Natural killer cell (primary cell): ENCODE results near the gene INPP5B. TPM values are rescaled to one million over a fixed set of nuclear protein-coding genes. Genes with fewer than 3 reads are reported as not detected.

Source experiments
- ATAC-seq, 3 donors: fragments of 150-1000 bp in 2 of 3; fragments of 200-7000 bp in 1 of 3; cut with Tn5 transposase; 1 replicate in 1 of 3; 2 replicates in 2 of 3; pipeline ENCODE4 v1.10.0; 2021; ENCODE audit warnings: mild to moderate bottlenecking in 2 of 3, moderate library complexity in 2 of 3
- DNase-seq, 2 donors: peaks; one replicate each; pipeline versions ENCODE4 v3.0.0 to v3.0.0-alpha.2; 2013 to 2021; ENCODE audit warnings: mixed read lengths in 1 of 2
- H3K27ac ChIP-seq: one replicate; pipeline ENCODE4 v1.5.1; 2013; ENCODE audit warnings: mild to moderate bottlenecking, low read length
- H3K27me3 ChIP-seq: one replicate; pipeline ENCODE4 v1.6.1; 2013; ENCODE audit warnings: low read length; ENCODE audit not compliant: control insufficient read depth, insufficient read depth
- H3K36me3 ChIP-seq: one replicate; pipeline ENCODE4 v1.6.1; 2013; ENCODE audit warnings: low read length; ENCODE audit not compliant: control insufficient read depth, insufficient read depth
- H3K4me1 ChIP-seq: one replicate; pipeline ENCODE4 v1.6.1; 2013; ENCODE audit warnings: low read length; ENCODE audit not compliant: control insufficient read depth, insufficient read depth
- H3K4me3 ChIP-seq: one replicate; pipeline ENCODE4 v1.5.1; 2013; ENCODE audit warnings: low read length
- H3K9me3 ChIP-seq: one replicate; pipeline ENCODE4 v1.6.1; 2013; ENCODE audit warnings: low read length; ENCODE audit not compliant: control insufficient read depth, insufficient read depth
- H3K27ac Mint-ChIP-seq, 2 donors: one replicate each; pipeline ENCODE4 v1.8.0; 2022; ENCODE audit warnings: mild to moderate bottlenecking in 2 of 2, mixed read lengths in 2 of 2, moderate library complexity in 1 of 2
- H3K27me3 Mint-ChIP-seq, 2 donors: one replicate each; pipeline ENCODE4 v1.8.0; 2022; ENCODE audit warnings: low read depth in 2 of 2, mixed read lengths in 2 of 2
- H3K36me3 Mint-ChIP-seq: one replicate; pipeline ENCODE4 v1.8.0; 2022; ENCODE audit warnings: mixed read lengths
- H3K4me1 Mint-ChIP-seq, 2 donors: one replicate each; pipeline ENCODE4 v1.8.0; 2022; ENCODE audit warnings: mixed read lengths in 2 of 2
- H3K4me3 Mint-ChIP-seq: one replicate; pipeline ENCODE4 v1.8.0; 2022; ENCODE audit warnings: mild to moderate bottlenecking, moderate library complexity, mixed read lengths
- H3K9me3 Mint-ChIP-seq, 2 donors: one replicate each; pipeline ENCODE4 v1.8.0; 2022; ENCODE audit warnings: mixed read lengths in 2 of 2
- CTCF ChIP-seq: fragments of 200-600 bp; IDR thresholded peaks from one replicate; pipeline ENCODE4 v1.8.0; 2022; ENCODE audit warnings: antibody characterized with exemption
- WGBS: methylation state at CpG from one replicate; pipeline ENCODE4 v1.1.7; 2013; ENCODE audit warnings: missing lambda C conversion rate; ENCODE audit not compliant: insufficient coverage; 5-methylcytosine and 5-hydroxymethylcytosine counted together
- intact Hi-C: fragments of 100-400 bp; cut with micrococcal nuclease; formaldehyde crosslinking; loops from one replicate; pipeline ENCODE4 v1.14.2; 2022
- total RNA-seq, 4 donors: library from RNA; stranded (reverse); fragments of 120-200 nt in 1 of 4; gene quantifications; one replicate each; pipeline versions ENCODE4 v1.2.3 to v1.2.4, GENCODE V29; 2013 to 2022

The INPP5B gene
- total RNA-seq, 3 donors from 2014 or later (not counting 1 experiment from before 2014, with no cell fraction given), result 34.0 to 66.2 (median 54.7) TPM

GRCh38 chr1:37931361-37932158 is 15.3 kb downstream of the INPP5B start:
- TF ChIP-seq CTCF, result no peak
- peak overlapping the region; percentile 58 for H3K27ac ChIP-seq
- ATAC-seq (peak; percentile 98 to 99 (median 99)), DNase-seq (peak; percentile 94 to 97)
- Mint-ChIP-seq H3K9me3 (no peaks in the 10 kb centered on the region), H3K36me3 (no peaks in the 10 kb centered on the region), H3K4me3 (peak overlapping the region; percentile 96), H3K4me1 (peaks cover 24 to 40% of the 10 kb centered on the region in 2 donors), H3K27ac (peak overlapping the region; percentile 84 to 90), H3K27me3 (no peaks in the 10 kb centered on the region)
- H3K27me3 ChIP-seq, result no peaks in the 10 kb centered on the region
- H3K4me3 ChIP-seq, result peak overlapping the region; percentile 88
- under 1% methylated on average over 68 of the region's 68 CpGs for WGBS
- no peaks in the 10 kb centered on the region for H3K36me3 ChIP-seq
- no peaks in the 10 kb centered on the region for H3K9me3 ChIP-seq
- peaks cover 36% of the 10 kb centered on the region for H3K4me1 ChIP-seq
- intact Hi-C loops, result loop anchor here (1.0 to 5.0 kb wide), 2 partner anchors 59 to 76 kb away; partner anchors contain the start of genes FHL3 and SF3A3

GRCh38 chr1:37931102-37931360 is 15.8 kb downstream of the INPP5B start:
- Mint-ChIP-seq H3K4me1 (peaks cover 27 to 45% of the 10 kb centered on the region in 2 donors), H3K9me3 (no peaks in the 10 kb centered on the region), H3K27me3 (no peaks in the 10 kb centered on the region), H3K27ac (peak overlapping the region; percentile 84 to 90), H3K4me3 (peak overlapping the region; percentile 96), H3K36me3 (no peaks in the 10 kb centered on the region)
- H3K4me3 ChIP-seq, result peak overlapping the region; percentile 88
- DNase-seq, result no peak
- H3K9me3 ChIP-seq, result no peaks in the 10 kb centered on the region
- no peak for ATAC-seq
- peak overlapping the region; percentile 58 for H3K27ac ChIP-seq
- no peak for TF ChIP-seq CTCF
- no peaks in the 10 kb centered on the region for H3K36me3 ChIP-seq
- intact Hi-C loops, result loop anchor here (1.0 to 5.0 kb wide), 2 partner anchors 59 to 76 kb away; partner anchors contain the start of genes FHL3 and SF3A3
- 5% methylated on average over 6 of the region's 6 CpGs for WGBS
- no peaks in the 10 kb centered on the region for H3K27me3 ChIP-seq
- H3K4me1 ChIP-seq, result peaks cover 42% of the 10 kb centered on the region

GRCh38 chr1:37930246-37931101 is 16.4 kb downstream of the INPP5B start:
- 29% methylated on average over 12 of the region's 13 CpGs for WGBS
- H3K4me1 ChIP-seq, result peaks cover 43% of the 10 kb centered on the region
- no peaks in the 10 kb centered on the region for H3K9me3 ChIP-seq
- H3K4me3 ChIP-seq, result peak overlapping the region; percentile 88
- DNase-seq (peak in 1 of 2 donors; percentile 45), ATAC-seq (peak in 1 of 3 donors; percentile 7)
- TF ChIP-seq CTCF, result no peak
- no peaks in the 10 kb centered on the region for H3K27me3 ChIP-seq
- H3K27ac Mint-ChIP-seq, result peak overlapping the region; percentile 84 to 90
- no peaks in the 10 kb centered on the region for H3K36me3 ChIP-seq
- H3K4me1 Mint-ChIP-seq, result peaks cover 33 to 50% of the 10 kb centered on the region in 2 donors
- H3K4me3 Mint-ChIP-seq, result peak overlapping the region; percentile 96
- peak overlapping the region; percentile 58 for H3K27ac ChIP-seq
- intact Hi-C loops, result loop anchor here (1.0 to 5.0 kb wide), 2 partner anchors 60 to 77 kb away; partner anchors contain the start of genes FHL3 and SF3A3
- H3K27me3 Mint-ChIP-seq, result no peaks in the 10 kb centered on the region
- no peaks in the 10 kb centered on the region for H3K36me3 Mint-ChIP-seq
- no peaks in the 10 kb centered on the region for H3K9me3 Mint-ChIP-seq
